ENCODE results near the gene FAM13A.

- no peak for TF ChIP-seq HDAC2 (IDR thresholded peaks at IDR 0.05)
- TF ChIP-seq RB1 (IDR thresholded peaks at IDR 0.05; ENCODE audit: borderline replicate concordance): no peak
- TF ChIP-seq, protein P1, sequence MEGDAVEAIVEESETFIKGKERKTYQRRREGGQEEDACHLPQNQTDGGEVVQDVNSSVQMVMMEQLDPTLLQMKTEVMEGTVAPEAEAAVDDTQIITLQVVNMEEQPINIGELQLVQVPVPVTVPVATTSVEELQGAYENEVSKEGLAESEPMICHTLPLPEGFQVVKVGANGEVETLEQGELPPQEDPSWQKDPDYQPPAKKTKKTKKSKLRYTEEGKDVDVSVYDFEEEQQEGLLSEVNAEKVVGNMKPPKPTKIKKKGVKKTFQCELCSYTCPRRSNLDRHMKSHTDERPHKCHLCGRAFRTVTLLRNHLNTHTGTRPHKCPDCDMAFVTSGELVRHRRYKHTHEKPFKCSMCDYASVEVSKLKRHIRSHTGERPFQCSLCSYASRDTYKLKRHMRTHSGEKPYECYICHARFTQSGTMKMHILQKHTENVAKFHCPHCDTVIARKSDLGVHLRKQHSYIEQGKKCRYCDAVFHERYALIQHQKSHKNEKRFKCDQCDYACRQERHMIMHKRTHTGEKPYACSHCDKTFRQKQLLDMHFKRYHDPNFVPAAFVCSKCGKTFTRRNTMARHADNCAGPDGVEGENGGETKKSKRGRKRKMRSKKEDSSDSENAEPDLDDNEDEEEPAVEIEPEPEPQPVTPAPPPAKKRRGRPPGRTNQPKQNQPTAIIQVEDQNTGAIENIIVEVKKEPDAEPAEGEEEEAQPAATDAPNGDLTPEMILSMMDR (IDR thresholded peaks at IDR 0.05 in 2 of 3, conservative IDR thresholded peaks at IDR 0.05 in 1 of 3; ENCODE audit: control insufficient read depth in 2 of 3, extremely low read depth in 1 of 3, insufficient read depth in 1 of 3, low read depth in 3 of 3, low read length in 3 of 3): no peak
- no peak for TF ChIP-seq ATF3 (IDR thresholded peaks at IDR 0.05; ENCODE audit: borderline replicate concordance, extremely low read depth, low read depth, low read length)
- no peak for TF ChIP-seq CBFB (IDR thresholded peaks at IDR 0.05; ENCODE audit: low read depth)
- TF ChIP-seq YY1 (IDR thresholded peaks at IDR 0.05; ENCODE audit: low read depth, low read length): no peak
- TF ChIP-seq NFYB (IDR thresholded peaks at IDR 0.05; ENCODE audit: insufficient read depth, low read depth, low read length): no peak
Observed at GRCh38 chr4:88713782-88714181, 343.2 kb downstream of the FAM13A start.

Data from GM12878 (cell line).